ENCODE data around the gene RELL2.
"Not testable (repeated sequence)": the region's sequence is repeated elsewhere in the genome, so short reads cannot be mapped to it uniquely, and the experiment has no call there.

The RELL2 gene

DNA sequence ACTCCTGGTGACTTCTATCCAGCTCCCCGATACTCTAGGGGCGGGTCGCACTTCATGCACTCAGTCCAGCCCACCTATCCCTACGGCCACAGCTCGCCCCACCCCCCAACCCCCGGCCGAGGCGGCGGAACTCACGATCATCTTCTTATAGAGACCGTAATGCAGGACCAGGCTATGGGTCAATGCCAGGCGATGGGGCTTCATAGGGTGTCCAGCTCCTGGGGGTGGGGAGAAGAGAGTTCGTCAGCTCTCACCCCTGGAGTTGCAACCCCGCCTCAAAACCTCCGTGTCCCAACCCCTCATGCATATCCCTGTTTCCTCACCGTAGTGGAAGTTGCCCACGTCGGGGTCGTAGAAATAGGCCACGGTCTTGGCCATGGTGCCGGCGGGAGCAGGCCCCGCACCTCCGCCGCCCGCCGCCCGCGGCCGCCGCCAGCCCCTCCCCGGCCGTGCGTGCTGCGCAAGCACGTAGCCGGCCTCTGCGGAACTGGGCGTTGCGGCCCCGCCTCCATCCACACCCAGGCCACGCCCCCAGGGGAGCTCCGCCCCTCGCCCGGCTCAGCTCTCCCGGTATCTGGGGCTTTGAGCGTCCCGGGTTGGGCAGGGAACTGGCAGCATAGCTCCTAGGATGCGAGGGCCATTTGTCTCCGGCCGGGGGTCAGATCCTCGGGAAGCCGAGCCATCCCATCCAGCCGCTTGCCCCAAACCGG is at the start of gene RELL2, which contains the start of gene HDAC3:
RELL2 (plus strand) TSS at position 585 of the 710 bp plus-strand sequence. CDS start 1,229 bp downstream, outside the sequence.
HDAC3 (minus strand) TSS at position 437 of the 710 bp plus-strand sequence; CDS start at position 378, 59 bp downstream.
- DNase-seq: peak; percentile 72 to 74

GRCh38 chr5:141590127-141590526 is 46.7 kb upstream of the RELL2 start:
- no peak for DNase-seq

- DNase-seq: no peak
Observed at GRCh38 chr5:141596867-141597266, 39.9 kb upstream of the RELL2 start.

DNA sequence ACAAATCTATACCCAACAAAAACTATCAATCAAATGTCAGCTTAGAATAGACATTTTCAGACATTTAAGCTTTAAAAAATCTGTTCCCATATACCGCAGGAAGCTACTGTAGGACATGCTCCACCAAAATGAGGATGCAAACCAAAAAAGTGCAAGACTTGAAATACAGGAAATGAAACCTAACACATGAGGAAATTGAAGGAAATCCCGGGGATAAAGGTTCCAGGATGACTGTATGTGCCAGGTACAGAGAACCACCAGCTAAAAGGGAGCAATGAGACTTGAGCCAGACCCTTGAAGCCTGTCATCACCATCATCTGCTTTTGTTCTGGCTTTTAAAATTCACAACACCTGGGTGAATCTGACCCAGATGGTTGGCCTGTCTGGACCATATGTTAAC is 39.4 kb upstream of the RELL2 start:
- DNase-seq: no peak

DNA sequence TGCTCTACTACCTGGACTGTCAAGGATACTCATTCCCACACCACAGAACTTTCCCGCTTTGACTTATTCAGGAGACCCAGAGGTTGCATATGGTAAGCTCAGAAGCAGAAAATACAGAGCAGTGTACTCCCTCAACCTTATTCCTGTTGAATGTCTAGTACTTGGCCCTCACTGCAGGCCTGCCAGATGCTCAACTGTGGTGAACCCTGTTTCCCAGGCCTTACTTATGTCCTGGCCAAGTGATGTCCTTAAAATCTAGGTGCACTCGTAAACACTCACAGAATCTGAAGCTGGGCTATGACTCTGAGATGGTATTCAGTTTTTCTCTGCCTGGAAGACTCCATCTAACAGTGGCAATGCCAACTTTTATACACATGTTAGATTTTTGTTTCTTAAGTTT is 39.0 kb upstream of the RELL2 start:
- no peak for DNase-seq

- no peak for DNase-seq
Observed at GRCh38 chr5:141598391-141599345, 38.1 kb upstream of the RELL2 start.

DNA sequence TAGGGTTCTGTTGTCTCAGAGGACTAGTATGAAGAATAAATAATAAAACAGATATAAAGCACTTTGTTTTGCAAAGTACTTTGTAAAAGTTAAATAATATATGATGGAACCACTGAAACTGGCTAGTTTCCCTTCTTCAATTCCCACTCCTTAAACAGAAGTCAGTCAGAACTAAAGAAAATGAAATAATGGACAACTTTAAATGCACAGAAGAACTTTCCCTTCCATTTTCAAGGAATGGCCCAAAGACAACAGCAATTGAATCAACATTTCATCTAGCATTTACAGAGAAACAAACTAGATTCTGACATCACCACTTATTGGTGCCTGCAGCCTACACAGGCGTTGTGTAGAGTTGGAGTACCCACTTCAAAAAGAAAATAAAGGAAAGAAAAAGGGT is 34.2 kb upstream of the RELL2 start:
- no peak for DNase-seq

DNA sequence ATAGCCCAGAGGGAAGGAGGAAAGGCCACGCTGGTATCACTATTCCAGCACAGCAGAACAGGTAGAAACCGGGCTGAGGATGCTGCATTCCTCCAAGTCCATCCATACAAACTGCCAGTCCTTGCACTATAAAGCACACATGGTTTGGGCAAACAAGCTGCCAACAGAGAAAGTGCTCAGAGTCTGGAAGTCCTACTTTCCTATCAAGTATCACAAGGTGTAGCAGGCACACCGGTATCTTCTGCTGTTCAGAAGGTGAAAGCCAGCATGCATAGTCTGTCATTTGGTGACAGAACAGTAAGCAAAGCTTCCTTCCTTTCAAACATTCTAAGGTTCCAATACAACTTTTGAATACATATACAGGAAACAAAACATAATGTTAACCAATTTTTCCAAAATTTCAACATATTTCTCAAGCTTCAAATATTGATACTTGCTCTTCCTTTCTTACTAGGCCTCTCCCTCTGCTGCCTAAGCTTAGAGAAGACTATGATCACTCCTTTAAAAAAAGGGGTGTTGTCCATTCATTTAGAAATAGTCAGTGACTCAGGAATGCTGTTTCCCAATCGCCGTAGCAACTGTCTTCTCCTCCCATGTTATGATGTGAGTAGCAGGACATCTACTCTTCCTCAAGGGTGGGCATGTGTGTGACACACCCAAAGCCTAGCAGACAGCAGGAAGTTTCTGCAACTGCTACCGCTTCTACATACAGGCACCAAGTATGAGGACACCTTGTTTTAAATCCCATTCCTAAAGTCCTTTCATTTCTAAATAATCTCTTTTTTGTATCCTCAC is 32.7 kb upstream of the RELL2 start:
- peak; percentile 86 to 89 for DNase-seq

DNA sequence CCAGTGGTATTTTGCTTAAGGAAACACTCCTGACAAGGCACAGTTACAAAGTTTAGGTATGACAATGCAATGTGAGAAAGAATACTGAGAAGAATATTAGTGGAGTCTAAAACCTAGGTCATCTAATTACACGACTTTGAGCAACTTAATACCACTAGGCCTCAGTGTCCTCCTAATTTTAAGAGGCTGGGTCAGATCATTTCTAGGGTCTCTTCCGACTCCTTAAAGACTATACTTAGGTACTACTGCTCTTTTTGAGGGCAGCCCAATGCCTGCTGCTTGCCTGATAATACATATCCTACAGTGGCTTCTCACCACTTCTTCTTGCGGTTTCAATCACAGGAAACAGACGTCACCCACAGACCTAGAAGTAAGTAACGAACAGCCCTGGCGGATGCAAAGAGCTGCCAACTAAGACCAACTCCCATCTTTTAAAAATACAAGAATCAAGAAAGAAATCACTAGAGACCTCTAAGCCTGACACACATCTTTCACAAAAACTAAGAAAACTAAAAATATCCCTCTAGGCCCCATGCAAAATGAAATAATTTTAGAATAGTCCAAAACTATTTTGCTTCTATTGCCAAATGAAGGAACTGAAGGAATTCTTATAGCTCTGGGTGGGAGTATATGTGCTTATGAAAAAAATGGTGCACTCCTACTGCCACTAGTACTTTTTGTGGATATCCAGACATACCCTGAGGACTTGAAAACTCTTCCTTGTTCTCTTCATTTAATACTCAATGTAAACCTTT is 31.1 kb upstream of the RELL2 start:
- peak; percentile 98 to 99 for DNase-seq

- DNase-seq: no peak
Observed at GRCh38 chr5:141608046-141608445, 28.8 kb upstream of the RELL2 start.

- no peak for DNase-seq
Observed at GRCh38 chr5:141608557-141608956, 28.2 kb upstream of the RELL2 start.

- DNase-seq: no peak
Observed at GRCh38 chr5:141609044-141609443, 27.8 kb upstream of the RELL2 start.

DNA sequence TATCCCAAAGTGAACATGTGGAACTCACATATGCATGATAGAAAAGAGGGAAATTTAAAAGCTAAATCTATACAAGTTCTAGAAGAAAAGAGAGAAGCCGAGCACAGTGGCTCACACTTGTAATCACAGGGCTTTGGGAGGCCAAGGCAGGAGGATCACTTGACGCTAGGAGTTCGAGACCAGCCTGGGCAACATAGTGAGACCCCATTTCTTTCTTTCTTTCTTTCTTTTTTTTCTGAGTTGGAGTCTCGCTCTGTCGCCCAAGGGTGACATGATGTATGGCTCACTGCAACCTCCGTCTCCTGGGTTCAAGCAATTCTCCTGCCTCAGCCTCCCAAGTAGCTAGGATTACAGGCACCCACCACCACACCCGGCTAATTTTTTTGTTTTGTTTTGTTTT is 26.9 kb upstream of the RELL2 start:
- not testable (repeated sequence) for DNase-seq

GRCh38 chr5:141611289-141611688 is 25.5 kb upstream of the RELL2 start:
- DNase-seq: no peak

- no peak for DNase-seq
Observed at GRCh38 chr5:141613344-141613743, 23.5 kb upstream of the RELL2 start.

DNA sequence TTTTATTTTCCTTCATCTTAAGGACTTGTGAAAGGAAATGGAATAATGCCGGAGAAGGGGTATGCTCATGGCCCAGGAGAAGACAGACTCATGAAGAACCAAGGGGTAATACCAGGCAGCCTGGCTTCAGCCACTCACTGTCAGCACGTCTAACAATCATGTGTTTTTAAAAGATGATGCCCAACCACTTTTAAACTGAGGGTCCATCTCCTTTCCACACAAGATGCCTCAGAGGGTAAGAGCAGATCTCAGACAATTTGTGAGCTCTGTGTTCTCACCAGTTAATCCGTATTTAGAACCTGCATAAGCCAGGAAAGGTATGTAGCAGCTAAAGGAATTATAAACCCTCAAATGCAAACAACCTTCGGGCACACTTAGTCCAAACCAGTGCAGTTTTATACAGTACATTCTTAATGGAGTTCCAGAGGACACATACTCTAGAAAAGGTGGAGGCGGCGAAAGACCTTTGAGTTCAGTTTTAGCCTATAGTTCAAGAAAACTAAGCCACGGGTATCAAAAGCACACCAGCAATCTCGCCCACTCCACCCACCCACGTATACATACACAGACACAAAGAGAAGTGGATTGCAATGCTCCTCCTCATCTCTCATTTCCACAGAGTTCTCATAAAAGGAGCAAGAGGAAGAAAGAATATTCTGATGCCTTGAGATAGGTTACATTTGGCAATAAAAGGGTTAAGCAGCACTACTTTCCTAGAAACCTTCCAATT is 20.6 kb upstream of the RELL2 start:
- no peak for DNase-seq

DNA sequence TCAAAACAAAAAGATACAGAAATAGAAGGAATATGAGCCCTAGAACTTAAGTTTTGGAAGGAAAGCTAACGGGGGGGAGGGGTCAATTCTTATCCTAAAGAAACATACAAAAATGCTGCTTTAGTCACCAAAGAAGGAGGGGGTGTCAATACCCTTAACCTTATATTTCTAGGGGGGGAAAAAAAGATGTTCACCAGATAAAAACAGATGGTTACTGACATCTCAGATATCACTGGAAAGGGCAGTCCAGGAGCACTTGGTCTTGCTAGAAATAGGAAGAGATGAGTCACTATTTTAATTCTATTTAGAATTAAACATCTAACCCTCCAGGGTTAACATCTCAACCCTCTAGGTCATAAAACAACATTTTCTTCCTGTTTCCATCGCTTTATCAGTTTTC is 19.7 kb upstream of the RELL2 start:
- DNase-seq: no peak

DNA sequence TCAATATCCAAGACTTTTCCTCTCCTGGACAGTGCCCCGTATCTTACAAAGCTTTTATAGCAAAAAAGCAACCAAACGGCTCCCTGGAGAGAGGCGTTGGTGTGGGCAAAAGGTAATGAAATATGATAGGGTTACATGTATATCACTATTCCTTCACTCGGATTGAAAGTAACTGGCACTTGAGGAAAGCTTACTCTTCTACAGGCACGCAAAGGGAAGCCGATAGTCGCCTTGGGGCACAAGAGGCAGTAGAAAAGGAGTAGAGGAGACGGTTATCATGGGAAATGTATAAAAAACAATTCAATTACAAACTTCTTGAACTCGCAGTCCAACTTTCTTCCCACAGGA is 19.1 kb upstream of the RELL2 start:
- peak in 1 of 2 experiments; percentile 35 for DNase-seq

GRCh38 chr5:141618030-141618803 is 18.6 kb upstream of the RELL2 start:
- DNase-seq: peak; percentile 52 to 60

- DNase-seq: peak; percentile 92
Observed at GRCh38 chr5:141618804-141619554, 17.8 kb upstream of the RELL2 start, which contains the start of gene DIAPH1. Gene DIAPH1, minus strand, starts transcription at chr5:141619000. Its CDS starts 86 bp downstream, at chr5:141618914.

Measured in Kasumi-1 (cell line).